Uterus (tissue), 4 donors: ENCODE results near the gene PPP1R9A. TPM values are rescaled to one million over a fixed set of nuclear protein-coding genes. Genes with fewer than 3 reads are reported as not detected.
"Not testable (repeated sequence)": the region's sequence is repeated elsewhere in the genome, so short reads cannot be mapped to it uniquely, and the experiment has no call there.

Source experiments
- DNase-seq, 2 donors: peaks; one replicate each; pipeline ENCODE4 v3.0.0-alpha.2; 2019 to 2020
- H3K27ac ChIP-seq, 2 donors: fragments of 200-600 bp; sonication (generic); 1 replicate in 1 of 2; 2 replicates in 1 of 2; pipeline ENCODE4 v1.5.1; 2016 to 2018
- H3K27me3 ChIP-seq, 2 donors: fragments of 200-600 bp; sonication (generic); one replicate each; pipeline ENCODE4 v1.5.1; 2018 to 2019; ENCODE audit warnings: control low read depth in 1 of 2
- H3K36me3 ChIP-seq, 2 donors: fragments of 200-600 bp; sonication (generic); one replicate each; pipeline ENCODE4 v1.5.1; 2019; ENCODE audit warnings: control low read depth in 1 of 2
- H3K4me1 ChIP-seq, 2 donors: fragments of 200-600 bp; sonication (generic); one replicate each; pipeline ENCODE4 v1.5.1; 2018 to 2019; ENCODE audit warnings: control low read depth in 1 of 2
- H3K4me3 ChIP-seq, 2 donors: fragments of 200-600 bp; sonication (generic); 1 replicate in 1 of 2; 2 replicates in 1 of 2; pipeline ENCODE4 v1.5.1; 2018 to 2019; ENCODE audit warnings: mild to moderate bottlenecking in 1 of 2
- H3K9me3 ChIP-seq, 2 donors: fragments of 200-600 bp; sonication (generic); one replicate each; pipeline ENCODE4 v1.5.1; 2019; ENCODE audit warnings: control low read depth in 1 of 2
- POLR2A ChIP-seq, 2 donors: fragments of 450-650 bp; IDR thresholded peaks; one replicate each; pipeline ENCODE4 v1.6.1; 2016; ENCODE audit warnings: antibody characterized with exemption in 2 of 2, mild to moderate bottlenecking in 1 of 2, moderate library complexity in 1 of 2
- intact Hi-C: fragments of 100-400 bp; cut with DNase I; formaldehyde crosslinking; loops from one replicate; pipeline ENCODE4 v1.15.1; 2023; ENCODE audit warnings: low total_unique reads
- total RNA-seq, 4 donors: library from RNA; depleted of rRNA in 3 of 4; stranded (reverse); fragments of >200 nt in 3 of 4; gene quantifications; one replicate each; pipeline versions ENCODE4 v1.1.0 to v1.2.4, GENCODE V29; 2014 to 2023
- TF ChIP-seq, protein P1 (sequence below), 4 experiments: fragments of 200-600 bp in 2 of 4; fragments of 450-650 bp in 2 of 4; sonication (generic) in 2 of 4; IDR thresholded peaks; one replicate each; pipeline ENCODE4 v1.5.1; 2016 to 2019; ENCODE audit warnings: antibody characterized with exemption in 4 of 4, mild to moderate bottlenecking in 2 of 4, moderate library complexity in 1 of 4
- donor health status: DM: yes; HTN: yes; CAD: no.

PPP1R9A gene
- total RNA-seq, 4 donors from 2014 or later = 5.3 to 39.6 (median 15.0) TPM

DNA sequence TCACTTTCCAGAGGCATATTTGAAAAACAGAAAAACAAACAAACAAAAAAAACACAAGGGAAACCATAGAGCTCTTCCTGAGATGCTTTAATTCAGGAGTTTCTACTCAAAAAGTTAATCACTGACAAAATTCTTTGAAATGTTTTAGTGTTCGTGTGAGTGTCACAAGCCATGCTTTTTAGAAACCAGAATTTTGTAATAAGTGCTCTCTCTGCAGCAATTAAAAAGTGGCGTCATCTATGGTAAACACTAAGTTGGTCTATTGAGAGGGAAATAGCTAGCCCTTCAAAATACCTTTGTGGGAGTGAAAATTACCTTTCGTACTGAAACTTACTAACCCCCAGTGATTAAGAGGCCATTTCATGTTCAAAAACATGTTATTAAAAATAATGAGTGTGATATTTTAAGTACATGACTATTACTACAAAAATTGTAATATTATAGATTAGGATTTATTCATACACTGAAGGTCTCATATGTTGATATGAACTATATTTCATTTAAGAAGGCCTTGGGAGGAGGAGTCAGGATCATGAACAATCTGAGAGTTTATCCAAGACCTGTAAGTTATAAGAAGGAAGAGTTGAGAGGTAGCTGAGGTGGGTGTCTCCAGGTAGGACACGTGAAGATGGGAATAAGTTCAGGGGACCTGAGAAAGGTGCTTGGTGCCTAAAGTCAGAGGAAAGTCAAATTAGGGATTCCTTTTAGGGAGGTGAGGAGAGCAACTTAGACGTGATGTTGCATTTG lies 94.6 kb downstream of the PPP1R9A start:
- no peak overlapping the region for H3K27ac ChIP-seq
- DNase-seq = no peak
- TF ChIP-seq POLR2A (IDR thresholded peaks at IDR 0.05) = no peak
- TF ChIP-seq, protein P1, sequence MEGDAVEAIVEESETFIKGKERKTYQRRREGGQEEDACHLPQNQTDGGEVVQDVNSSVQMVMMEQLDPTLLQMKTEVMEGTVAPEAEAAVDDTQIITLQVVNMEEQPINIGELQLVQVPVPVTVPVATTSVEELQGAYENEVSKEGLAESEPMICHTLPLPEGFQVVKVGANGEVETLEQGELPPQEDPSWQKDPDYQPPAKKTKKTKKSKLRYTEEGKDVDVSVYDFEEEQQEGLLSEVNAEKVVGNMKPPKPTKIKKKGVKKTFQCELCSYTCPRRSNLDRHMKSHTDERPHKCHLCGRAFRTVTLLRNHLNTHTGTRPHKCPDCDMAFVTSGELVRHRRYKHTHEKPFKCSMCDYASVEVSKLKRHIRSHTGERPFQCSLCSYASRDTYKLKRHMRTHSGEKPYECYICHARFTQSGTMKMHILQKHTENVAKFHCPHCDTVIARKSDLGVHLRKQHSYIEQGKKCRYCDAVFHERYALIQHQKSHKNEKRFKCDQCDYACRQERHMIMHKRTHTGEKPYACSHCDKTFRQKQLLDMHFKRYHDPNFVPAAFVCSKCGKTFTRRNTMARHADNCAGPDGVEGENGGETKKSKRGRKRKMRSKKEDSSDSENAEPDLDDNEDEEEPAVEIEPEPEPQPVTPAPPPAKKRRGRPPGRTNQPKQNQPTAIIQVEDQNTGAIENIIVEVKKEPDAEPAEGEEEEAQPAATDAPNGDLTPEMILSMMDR (IDR thresholded peaks at IDR 0.05) = no peak
- no peak overlapping the region for H3K4me3 ChIP-seq
- H3K9me3 ChIP-seq = no peaks in the 10 kb centered on the region
- H3K4me1 ChIP-seq = no peaks in the 10 kb centered on the region
- intact Hi-C loops = no loop called here
- H3K36me3 ChIP-seq = no peaks in the 10 kb centered on the region
- no peaks in the 10 kb centered on the region for H3K27me3 ChIP-seq

DNA sequence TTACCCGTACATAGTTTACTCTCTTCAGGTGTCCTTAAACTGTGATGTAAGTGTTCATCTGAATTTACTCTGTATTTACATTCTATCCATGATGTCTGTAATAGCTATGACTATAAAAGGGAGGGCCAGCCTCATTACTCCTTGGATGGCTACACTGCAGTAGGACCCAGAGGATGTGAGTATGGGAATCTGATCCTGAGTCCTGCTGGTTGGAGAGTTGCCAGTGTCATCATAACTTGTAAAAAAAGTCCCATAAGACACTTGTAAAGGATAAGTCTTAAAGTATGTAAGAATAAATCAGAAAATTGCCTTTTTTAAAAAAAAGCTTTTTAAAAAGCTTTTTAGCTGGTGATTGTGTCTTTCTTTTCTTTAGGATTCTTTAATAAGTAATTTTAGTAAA lies 95.4 kb downstream of the PPP1R9A start:
- H3K27me3 ChIP-seq = no peaks in the 10 kb centered on the region
- no peaks in the 10 kb centered on the region for H3K36me3 ChIP-seq
- intact Hi-C loops = no loop called here
- H3K27ac ChIP-seq = no peak overlapping the region
- TF ChIP-seq POLR2A (IDR thresholded peaks at IDR 0.05) = no peak
- TF ChIP-seq, protein P1 (IDR thresholded peaks at IDR 0.05) = no peak
- no peak for DNase-seq
- no peaks in the 10 kb centered on the region for H3K4me1 ChIP-seq
- no peak overlapping the region for H3K4me3 ChIP-seq
- no peaks in the 10 kb centered on the region for H3K9me3 ChIP-seq

DNA sequence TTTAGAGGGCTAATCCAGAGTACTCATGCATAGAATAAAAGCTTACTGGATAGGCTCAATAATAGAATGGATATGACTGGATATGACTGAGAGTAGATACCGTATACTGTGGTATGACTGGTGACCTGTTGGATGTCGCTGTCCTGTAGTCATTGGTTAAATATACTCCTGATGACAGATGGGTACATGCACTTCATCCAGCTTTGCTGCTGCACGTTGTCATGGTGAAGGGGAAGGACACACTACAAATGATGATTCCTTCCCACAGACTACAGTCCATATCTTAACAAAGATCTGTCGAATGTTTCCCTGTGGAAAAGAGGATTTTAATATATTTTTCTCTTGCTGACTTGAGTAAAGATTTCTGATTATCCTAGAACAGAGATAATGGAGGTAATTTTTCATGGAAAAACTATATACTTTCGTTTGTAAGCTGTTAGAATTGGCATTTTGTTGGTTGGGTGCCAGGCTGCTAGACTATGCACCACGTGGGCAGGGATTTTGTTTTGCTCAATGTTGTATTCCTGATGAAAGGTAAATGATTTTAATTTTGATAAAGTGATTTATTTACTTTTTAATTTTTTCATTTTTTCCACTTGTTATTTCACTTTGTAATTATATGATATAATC lies 97.3 kb downstream of the PPP1R9A start:
- Histone ChIP-seq H3K4me1 (no peaks in the 10 kb centered on the region), H3K27ac (no peak overlapping the region), H3K4me3 (no peak overlapping the region), H3K36me3 (no peaks in the 10 kb centered on the region), H3K9me3 (no peaks in the 10 kb centered on the region), H3K27me3 (no peaks in the 10 kb centered on the region)
- intact Hi-C loops = no loop called here
- no peak for TF ChIP-seq POLR2A (IDR thresholded peaks at IDR 0.05)
- TF ChIP-seq, protein P1 (IDR thresholded peaks at IDR 0.05) = no peak
- no peak for DNase-seq

DNA sequence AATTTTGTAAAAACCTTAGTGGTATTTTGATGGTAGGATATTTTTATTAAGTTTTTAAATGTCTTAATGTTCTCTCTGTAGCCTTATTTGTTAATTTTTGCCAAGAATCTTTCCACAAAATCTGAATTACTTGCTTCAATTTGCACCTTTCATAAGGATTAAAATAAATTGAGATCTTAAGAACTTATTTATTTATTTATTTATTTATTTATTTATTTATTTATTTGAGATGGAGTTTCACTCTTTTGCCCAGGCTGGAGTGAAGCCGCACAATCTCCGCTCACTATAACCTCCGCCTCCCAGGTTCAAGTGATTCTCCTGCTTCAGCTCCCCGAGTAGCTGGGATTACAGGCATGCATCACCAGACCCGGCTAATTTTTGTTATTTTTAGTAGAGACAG lies 98.6 kb downstream of the PPP1R9A start:
- H3K9me3 ChIP-seq = no peaks in the 10 kb centered on the region
- H3K27ac ChIP-seq = no peak overlapping the region
- DNase-seq = no peak
- intact Hi-C loops = no loop called here
- H3K36me3 ChIP-seq = no peaks in the 10 kb centered on the region
- H3K27me3 ChIP-seq = no peaks in the 10 kb centered on the region
- TF ChIP-seq POLR2A (IDR thresholded peaks at IDR 0.05) = no peak
- TF ChIP-seq, protein P1 (IDR thresholded peaks at IDR 0.05) = no peak
- H3K4me3 ChIP-seq = no peak overlapping the region
- no peaks in the 10 kb centered on the region for H3K4me1 ChIP-seq

DNA sequence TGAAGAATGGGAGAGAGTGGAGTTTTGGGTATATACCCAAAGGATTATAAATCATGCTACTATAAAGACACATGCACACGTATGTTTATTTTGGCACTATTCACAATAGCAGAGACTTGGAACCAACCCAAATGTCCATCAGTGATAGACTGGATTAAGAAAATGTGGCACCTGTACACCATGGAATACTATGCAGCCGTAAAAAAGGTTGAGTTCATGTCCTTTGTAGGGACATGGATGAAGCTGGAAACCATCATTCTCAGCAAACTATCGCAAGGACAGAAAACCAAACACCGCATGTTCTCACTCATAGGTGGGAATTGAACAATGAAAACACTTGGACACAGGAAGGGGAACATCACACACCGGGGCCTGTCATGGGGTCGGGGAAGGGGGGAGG lies 101.4 kb downstream of the PPP1R9A start:
- H3K9me3 ChIP-seq, DNase-seq, H3K36me3 ChIP-seq, H3K27me3 ChIP-seq, H3K27ac ChIP-seq, H3K4me3 ChIP-seq, intact Hi-C loops, H3K4me1 ChIP-seq: not testable (repeated sequence)
